CD4-positive, alpha-beta T cell treated with Interleukin-2 at 100 ng/mL for 4 hours (primary cell): ENCODE data around the gene GRB2.
"Not testable (repeated sequence)": the region's sequence is repeated elsewhere in the genome, so short reads cannot be mapped to it uniquely, and the experiment has no call there.

Experiments
- DNase-seq: peaks from one replicate; pipeline ENCODE4 v3.0.0-alpha.2; 2020; ENCODE audit warnings: low spot score

GRB2 gene

GRCh38 chr17:75318615-75319222 is 86.8 kb downstream of the GRB2 start:
- no peak for DNase-seq

- no peak for DNase-seq
Measured at GRCh38 chr17:75318211-75318610, 87.3 kb downstream of the GRB2 start.

- DNase-seq: no peak
Measured at GRCh38 chr17:75317671-75318070, 87.8 kb downstream of the GRB2 start.

GRCh38 chr17:75316253-75316652 is 89.2 kb downstream of the GRB2 start:
- DNase-seq: no peak

GRCh38 chr17:75315541-75316243 is 89.8 kb downstream of the GRB2 start:
- DNase-seq: no peak

GRCh38 chr17:75313941-75314551 is 91.4 kb downstream of the GRB2 start:
- DNase-seq: no peak

GRCh38 chr17:75308732-75309629 is 96.5 kb downstream of the GRB2 start:
- no peak for DNase-seq

- no peak for DNase-seq
Measured at GRCh38 chr17:75307957-75308731, 97.3 kb downstream of the GRB2 start.

GRCh38 chr17:75301502-75302206 is 103.8 kb downstream of the GRB2 start:
- DNase-seq: no peak

- no peak for DNase-seq
Measured at GRCh38 chr17:75301049-75301448, 104.4 kb downstream of the GRB2 start.

- no peak for DNase-seq
Measured at GRCh38 chr17:75300280-75300679, 105.2 kb downstream of the GRB2 start.

GRCh38 chr17:75295201-75296158 is 110.0 kb downstream of the GRB2 start:
- peak; percentile 6 for DNase-seq

GRCh38 chr17:75292810-75293448 is 112.5 kb downstream of the GRB2 start:
- not testable (repeated sequence) for DNase-seq

- peak; percentile 66 for DNase-seq
Measured at GRCh38 chr17:75289832-75290337, 115.6 kb downstream of the GRB2 start.

- peak; percentile 98 for DNase-seq
Measured at GRCh38 chr17:75289115-75289831, 116.2 kb downstream of the GRB2 start, which contains the start of gene SLC25A19. Gene SLC25A19, minus strand, starts transcription at chr17:75289433. Its CDS starts 2,669 bp downstream, at chr17:75286764.

- DNase-seq: peak; percentile 40
Measured at GRCh38 chr17:75288770-75289114, 116.7 kb downstream of the GRB2 start.

GRCh38 chr17:75288359-75288758 is 117.1 kb downstream of the GRB2 start:
- DNase-seq: no peak

GRCh38 chr17:75287221-75287620 is 118.3 kb downstream of the GRB2 start:
- DNase-seq: no peak
